Measurements from ENCODE around the gene NADSYN1. TPM values are rescaled to one million over a fixed set of nuclear protein-coding genes. Genes with fewer than 3 reads are reported as not detected.

NADSYN1 gene
- polyA plus RNA-seq, 4 donors = 38.3 to 47.1 (median 42.3) TPM

DNA sequence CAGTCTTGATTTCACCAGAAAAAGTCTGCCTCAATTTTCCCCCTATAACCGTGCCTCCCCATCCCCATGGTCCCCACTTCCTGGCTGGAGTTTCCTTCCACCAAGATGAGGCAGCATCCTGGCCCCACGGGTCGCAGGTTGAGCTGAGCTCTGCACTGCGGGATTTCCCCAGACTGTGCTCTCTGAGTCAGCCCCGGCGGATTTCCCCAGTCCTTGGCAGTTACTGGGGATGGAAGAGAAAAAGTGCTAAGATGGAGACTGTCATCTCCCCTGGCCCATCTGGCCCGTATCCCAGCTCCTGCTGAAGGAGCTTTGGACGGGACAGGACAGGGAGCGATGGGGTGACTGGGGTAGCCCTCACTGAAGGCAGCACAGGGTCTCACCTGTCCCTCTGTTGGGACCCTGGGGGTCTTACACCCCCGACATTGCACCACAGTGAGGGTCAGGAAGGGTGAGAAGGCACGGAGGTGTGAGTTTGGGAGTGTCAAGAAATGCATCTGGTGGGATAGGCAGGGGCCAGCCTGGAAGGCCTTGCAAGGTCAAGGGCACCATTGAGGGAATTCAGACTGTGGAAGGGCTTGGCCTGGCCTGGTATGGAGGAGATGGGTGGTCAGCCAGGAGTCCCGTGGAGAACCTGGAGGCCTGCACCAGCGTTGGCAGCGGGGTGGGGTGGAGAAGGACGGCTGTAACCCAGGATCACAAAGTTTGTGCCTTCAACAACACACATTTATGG lies 36.5 kb downstream of the NADSYN1 start:
- DNase-seq (ENCODE audit: low read depth in 4 of 4, low spot score in 3 of 4) = no peak

- no peak for DNase-seq (ENCODE audit: low read depth in 4 of 4, low spot score in 3 of 4)
Observed at GRCh38 chr11:71490044-71490730, 37.2 kb downstream of the NADSYN1 start.

DNA sequence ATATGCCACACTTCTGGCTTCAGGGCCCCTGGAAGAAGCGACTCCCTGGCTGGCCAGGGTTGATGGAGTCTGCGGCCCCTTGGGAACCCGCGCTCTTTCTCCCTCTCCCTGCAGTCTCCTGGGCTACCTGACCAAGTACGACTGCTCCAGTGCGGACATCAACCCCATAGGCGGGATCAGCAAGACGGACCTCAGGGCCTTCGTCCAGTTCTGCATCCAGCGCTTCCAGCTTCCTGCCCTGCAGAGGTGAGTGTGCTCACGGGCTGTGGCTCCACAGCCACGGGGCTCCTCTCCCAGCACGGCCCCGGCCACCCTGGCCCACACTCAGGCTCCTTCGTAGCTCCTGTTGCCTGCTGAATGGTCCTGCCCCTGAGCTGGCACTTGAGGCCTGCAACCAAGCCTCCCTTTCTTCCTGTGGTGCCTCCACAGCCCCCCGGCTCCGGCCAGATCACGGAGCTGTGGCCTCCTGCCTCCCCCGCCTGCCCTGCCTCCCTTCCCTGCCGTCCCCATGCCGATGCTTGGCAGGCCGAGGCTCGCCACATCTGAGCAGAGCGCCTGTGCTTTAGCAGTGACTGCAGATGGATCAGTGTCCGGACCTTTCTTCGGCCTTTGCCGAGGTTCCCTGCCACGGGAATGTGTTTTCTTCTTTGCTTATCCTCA lies 37.9 kb downstream of the NADSYN1 start:
- no peak for DNase-seq (ENCODE audit: low read depth in 4 of 4, low spot score in 3 of 4)

DNA sequence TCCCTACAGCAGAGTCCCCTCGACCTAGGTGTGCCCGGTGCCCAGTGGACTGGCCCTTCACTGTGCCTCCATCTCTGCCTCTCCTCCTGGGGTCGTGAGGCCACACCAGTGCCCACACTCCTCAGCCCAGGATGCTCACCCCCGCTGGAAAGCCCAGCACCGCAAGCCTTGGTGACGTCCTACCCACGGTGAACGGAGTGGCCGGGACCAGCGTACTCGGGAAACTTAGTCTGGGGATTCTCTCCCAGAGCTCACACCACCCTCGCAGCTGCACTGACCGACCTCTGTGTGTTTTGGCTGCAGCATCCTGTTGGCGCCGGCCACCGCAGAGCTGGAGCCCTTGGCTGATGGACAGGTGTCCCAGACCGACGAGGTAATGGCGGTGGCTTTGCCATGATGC lies 38.5 kb downstream of the NADSYN1 start:
- no peak for DNase-seq (ENCODE audit: low read depth in 4 of 4, low spot score in 3 of 4)

GRCh38 chr11:71491940-71492339 lies 38.9 kb downstream of the NADSYN1 start:
- DNase-seq (ENCODE audit: low read depth in 4 of 4, low spot score in 3 of 4) = no peak

- no peak for DNase-seq (ENCODE audit: low read depth in 4 of 4, low spot score in 3 of 4)
Observed at GRCh38 chr11:71495286-71496230, 42.6 kb downstream of the NADSYN1 start.

GRCh38 chr11:71496421-71496820 lies 43.4 kb downstream of the NADSYN1 start:
- DNase-seq (ENCODE audit: low read depth in 4 of 4, low spot score in 3 of 4) = no peak

- DNase-seq (ENCODE audit: low read depth in 4 of 4, low spot score in 3 of 4) = no peak
Observed at GRCh38 chr11:71498091-71498490, 45.1 kb downstream of the NADSYN1 start.

- no peak for DNase-seq (ENCODE audit: low read depth in 4 of 4, low spot score in 3 of 4)
Observed at GRCh38 chr11:71499125-71499524, 46.1 kb downstream of the NADSYN1 start.

- DNase-seq (ENCODE audit: low read depth in 4 of 4, low spot score in 3 of 4) = no peak
Observed at GRCh38 chr11:71499546-71499945, 46.5 kb downstream of the NADSYN1 start.

DNA sequence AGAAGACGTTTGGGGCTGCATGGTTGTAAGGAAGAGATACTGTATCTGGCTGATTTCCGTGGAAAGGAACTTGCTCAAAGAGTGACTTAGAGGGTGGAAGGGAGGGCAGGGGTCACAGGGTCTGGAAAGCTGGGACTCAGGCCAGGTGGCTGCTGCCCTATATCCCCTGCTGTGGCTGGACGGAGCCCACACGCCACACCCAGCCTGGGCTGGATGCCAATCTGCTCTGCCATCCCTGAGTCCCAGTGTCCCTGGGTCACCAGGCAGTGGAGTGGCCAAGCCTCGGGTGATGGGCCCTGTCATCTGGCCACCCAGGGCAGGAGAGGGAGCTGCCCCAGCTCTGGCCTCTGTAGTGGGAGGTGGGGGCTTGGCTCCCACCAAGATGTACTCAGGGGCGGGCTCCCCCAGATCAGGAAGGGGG lies 47.6 kb downstream of the NADSYN1 start:
- no peak for DNase-seq (ENCODE audit: low read depth in 4 of 4, low spot score in 3 of 4)

GRCh38 chr11:71501071-71501985 lies 48.3 kb downstream of the NADSYN1 start:
- DNase-seq (ENCODE audit: low read depth in 4 of 4, low spot score in 3 of 4) = no peak

- DNase-seq (ENCODE audit: low read depth in 4 of 4, low spot score in 3 of 4) = no peak
Observed at GRCh38 chr11:71502026-71502425, 49.0 kb downstream of the NADSYN1 start.

- no peak for DNase-seq (ENCODE audit: low read depth in 4 of 4, low spot score in 3 of 4)
Observed at GRCh38 chr11:71502871-71503435, 50.0 kb downstream of the NADSYN1 start.

DNA sequence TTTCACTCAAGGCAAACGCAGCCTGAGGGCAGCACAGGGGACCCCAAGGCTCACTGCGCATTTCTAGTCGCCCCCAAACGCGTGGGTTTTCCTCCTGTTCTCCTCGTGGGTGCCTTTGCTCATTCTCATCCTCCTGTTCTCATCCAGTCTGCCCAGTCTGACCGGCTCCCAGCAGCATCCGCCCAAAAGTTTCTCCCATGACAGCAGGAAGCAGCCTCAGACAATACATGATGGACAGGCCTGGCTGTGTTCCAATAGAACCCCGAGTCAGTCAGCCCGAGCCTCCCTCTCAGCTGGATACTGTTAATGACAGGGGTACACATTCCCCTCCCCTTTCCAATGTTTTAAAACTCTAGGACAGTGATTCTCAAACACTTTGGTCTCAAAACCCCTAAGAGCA lies 51.5 kb downstream of the NADSYN1 start:
- DNase-seq (ENCODE audit: low read depth in 4 of 4, low spot score in 3 of 4) = no peak

- DNase-seq (ENCODE audit: low read depth in 4 of 4, low spot score in 3 of 4) = no peak
Observed at GRCh38 chr11:71505001-71505400, 52.0 kb downstream of the NADSYN1 start.

- no peak for DNase-seq (ENCODE audit: low read depth in 4 of 4, low spot score in 3 of 4)
Observed at GRCh38 chr11:71505781-71506180, 52.8 kb downstream of the NADSYN1 start.

DNA sequence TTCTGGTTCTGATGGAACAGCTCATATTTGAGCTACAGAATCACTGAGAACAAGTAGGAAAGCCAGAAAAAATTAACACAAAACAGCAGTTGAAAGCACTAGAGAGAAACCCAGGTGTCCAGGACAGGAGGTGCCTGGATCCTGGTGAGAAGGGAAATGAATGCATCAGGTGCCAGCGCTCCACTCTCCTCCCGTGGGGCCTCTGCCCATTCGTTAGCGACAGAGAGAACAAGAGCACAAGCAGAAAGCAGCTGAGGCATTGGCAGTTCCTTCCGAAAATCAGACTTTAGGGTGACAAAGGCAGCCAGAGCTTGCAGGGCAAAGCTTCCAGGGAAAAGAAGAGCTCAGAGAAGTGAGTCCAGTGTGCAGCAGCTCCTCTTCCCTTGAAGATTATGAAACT lies 54.1 kb downstream of the NADSYN1 start:
- DNase-seq (ENCODE audit: low read depth in 4 of 4, low spot score in 3 of 4) = no peak

Measured in right renal pelvis (tissue), 4 donors.